ES-I3 (cell line): ENCODE results near the gene PRDM4.

ENCODE experiments used
- H3K36me3 ChIP-seq: 2 replicates; pipeline ENCODE4 v1.6.1; 2013; ENCODE audit warnings: mild to moderate bottlenecking, low read length, control low read depth, moderate library complexity; ENCODE audit not compliant: insufficient read depth
- H3K4me1 ChIP-seq: 2 replicates; pipeline ENCODE4 v1.6.1; 2013; ENCODE audit warnings: mild to moderate bottlenecking, control low read depth, low read length; ENCODE audit not compliant: insufficient read depth
- H3K9ac ChIP-seq: 2 replicates; pipeline ENCODE4 v1.6.1; 2013; ENCODE audit warnings: low read depth, mild to moderate bottlenecking, low read length, moderate library complexity
- H3K9me3 ChIP-seq: 2 replicates; pipeline ENCODE4 v1.6.1; 2013; ENCODE audit warnings: mild to moderate bottlenecking, low read length, moderate library complexity; ENCODE audit not compliant: control insufficient read depth, insufficient read depth

PRDM4 gene

DNA sequence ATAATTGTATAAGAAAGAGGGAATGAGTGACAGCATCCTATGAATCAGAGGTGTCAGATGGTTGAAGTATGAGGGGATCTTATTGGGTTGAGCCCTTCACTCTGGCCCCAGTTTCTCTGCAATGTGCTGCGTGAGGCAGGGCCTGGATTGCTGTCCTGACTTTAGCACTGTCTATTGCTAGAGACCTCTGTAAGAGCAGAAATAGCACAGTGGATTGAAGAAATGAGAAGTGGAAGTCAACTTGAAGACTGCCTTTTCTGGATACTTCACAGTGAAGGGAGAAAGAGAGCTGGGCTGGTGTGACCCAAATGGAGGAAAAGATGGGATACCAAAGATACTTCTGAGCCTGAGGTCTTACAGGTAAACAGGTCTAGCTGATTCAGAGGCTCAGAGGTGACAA is 19.4 kb upstream of the PRDM4 start:
- Histone ChIP-seq H3K4me1 (no peaks in the 10 kb centered on the region), H3K36me3 (no peaks in the 10 kb centered on the region), H3K9me3 (no peaks in the 10 kb centered on the region), H3K9ac (no peak overlapping the region)

- Histone ChIP-seq H3K4me1 (no peaks in the 10 kb centered on the region), H3K9ac (no peak overlapping the region), H3K9me3 (no peaks in the 10 kb centered on the region), H3K36me3 (no peaks in the 10 kb centered on the region)
These were observed 18.3 kb upstream of the PRDM4 start for GRCh38 chr12:107779077-107779831.

DNA sequence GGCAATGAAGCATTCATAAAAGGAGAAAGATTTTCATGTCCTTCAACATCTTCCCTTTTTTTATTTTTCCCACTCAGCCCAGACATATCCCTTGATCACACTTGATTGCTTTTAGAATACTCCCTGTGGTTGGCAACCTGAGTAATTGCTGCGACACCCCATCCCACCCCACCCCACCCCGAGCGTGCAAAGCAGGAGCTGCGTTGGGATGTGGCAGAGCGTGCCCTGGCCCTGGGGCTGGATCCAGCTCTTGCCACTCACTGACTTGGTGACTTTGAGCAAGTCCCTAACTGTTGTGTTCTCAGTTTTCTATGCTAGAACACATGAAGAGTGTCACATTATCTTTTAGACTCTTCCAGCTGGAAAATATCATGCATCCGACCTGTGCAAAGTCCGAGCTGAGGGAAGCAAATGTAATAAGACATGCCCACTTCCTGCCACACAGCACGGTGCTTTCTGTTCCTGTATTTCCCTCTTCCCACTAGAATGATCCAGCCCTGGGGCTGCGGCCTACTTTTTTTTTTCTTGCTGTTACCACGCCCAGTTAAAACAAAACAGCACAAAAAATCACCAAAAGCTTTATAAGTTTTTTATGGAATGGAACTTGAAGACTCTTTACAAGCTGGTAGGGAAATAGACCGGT is 17.6 kb upstream of the PRDM4 start:
- no peaks in the 10 kb centered on the region for H3K36me3 ChIP-seq
- H3K9ac ChIP-seq: no peak overlapping the region
- no peaks in the 10 kb centered on the region for H3K4me1 ChIP-seq
- no peaks in the 10 kb centered on the region for H3K9me3 ChIP-seq

DNA sequence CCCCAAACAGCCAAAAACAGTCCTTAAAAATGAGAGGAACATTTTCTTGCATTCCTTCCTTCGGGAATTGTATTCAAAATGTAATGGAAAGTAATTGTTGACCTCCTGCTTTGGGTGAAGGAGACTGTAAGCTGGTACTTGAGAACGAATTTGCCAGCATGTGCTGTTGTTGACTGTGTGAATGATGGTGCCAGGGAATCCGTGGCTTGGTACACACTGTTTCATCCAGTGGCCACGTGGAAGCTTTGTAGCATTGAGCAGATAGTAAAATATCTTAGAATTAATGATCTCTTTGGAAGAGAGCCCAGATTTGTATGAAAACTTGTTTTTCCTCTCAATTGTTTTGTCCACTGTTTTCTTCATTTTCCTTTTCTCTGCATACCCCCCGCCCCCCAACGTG is 15.2 kb upstream of the PRDM4 start:
- H3K4me1 ChIP-seq: no peaks in the 10 kb centered on the region
- H3K9ac ChIP-seq: no peak overlapping the region; the same call in 1 of the 2 replicates
- H3K36me3 ChIP-seq: no peaks in the 10 kb centered on the region
- no peaks in the 10 kb centered on the region for H3K9me3 ChIP-seq

GRCh38 chr12:107775093-107775721 is 14.3 kb upstream of the PRDM4 start:
- Histone ChIP-seq H3K36me3 (no peaks in the 10 kb centered on the region), H3K9ac (peak overlapping the region; percentile 53), H3K9me3 (no peaks in the 10 kb centered on the region), H3K4me1 (no peaks in the 10 kb centered on the region)

DNA sequence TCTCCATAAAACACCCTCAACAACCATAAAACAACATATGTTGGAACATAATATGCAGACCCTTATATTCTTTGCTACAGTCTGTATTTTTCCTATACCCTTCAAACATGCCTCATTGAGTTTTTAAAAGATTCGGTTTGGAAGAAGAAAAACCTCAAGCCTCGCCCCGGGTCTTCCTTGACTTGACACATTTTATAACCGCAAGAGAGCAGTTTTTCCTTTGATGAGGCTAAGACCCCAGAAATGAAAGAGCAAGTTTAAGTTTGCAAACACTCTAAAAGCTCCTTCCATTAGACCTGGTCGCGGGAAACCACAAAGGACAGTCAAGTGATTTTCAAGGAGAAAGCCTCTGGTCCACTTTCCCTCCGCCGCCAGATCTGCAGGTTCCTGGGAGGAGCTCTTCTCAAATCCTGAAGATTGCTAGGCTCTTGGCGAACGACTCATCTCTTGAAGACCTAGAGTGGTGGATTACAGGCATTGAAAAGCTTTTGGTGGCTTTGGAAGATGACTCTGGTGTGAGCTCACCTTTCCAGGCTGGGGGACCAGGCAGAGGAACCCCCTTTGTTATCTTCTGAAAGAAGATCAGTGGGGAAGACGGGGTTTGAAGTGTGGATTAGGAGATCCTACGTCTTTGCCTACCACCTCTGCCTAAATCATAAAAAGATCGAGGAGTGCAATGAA is 13.6 kb upstream of the PRDM4 start, which contains the start of gene ASCL4:
Gene ASCL4 (plus strand): TSS at position 356 of the 681 bp plus-strand sequence. CDS start 515 bp downstream, outside the sequence.
- no peaks in the 10 kb centered on the region for H3K4me1 ChIP-seq

GRCh38 chr12:107767466-107767865 is 6.5 kb upstream of the PRDM4 start:
- no peaks in the 10 kb centered on the region for H3K9me3 ChIP-seq
- no peaks in the 10 kb centered on the region for H3K36me3 ChIP-seq
- no peak overlapping the region for H3K9ac ChIP-seq
- no peaks in the 10 kb centered on the region for H3K4me1 ChIP-seq

More for the DNA sequence above, 13.6 kb upstream of the PRDM4 start, which contains the start of gene ASCL4:
- H3K9me3 ChIP-seq: no peaks in the 10 kb centered on the region
- H3K36me3 ChIP-seq: no peaks in the 10 kb centered on the region
- peak within 1 kb of the TSS; percentile 53 for H3K9ac ChIP-seq

GRCh38 chr12:107765316-107765715 is 4.4 kb upstream of the PRDM4 start:
- H3K9me3 ChIP-seq: no peaks in the 10 kb centered on the region
- no peaks in the 10 kb centered on the region for H3K36me3 ChIP-seq
- no peaks in the 10 kb centered on the region for H3K4me1 ChIP-seq
- H3K9ac ChIP-seq: no peak overlapping the region

GRCh38 chr12:107764626-107765025 is 3.7 kb upstream of the PRDM4 start:
- no peaks in the 10 kb centered on the region for H3K4me1 ChIP-seq
- H3K36me3 ChIP-seq: no peaks in the 10 kb centered on the region
- no peaks in the 10 kb centered on the region for H3K9me3 ChIP-seq
- no peak overlapping the region for H3K9ac ChIP-seq

GRCh38 chr12:107762874-107763273 is 1.9 kb upstream of the PRDM4 start:
- Histone ChIP-seq H3K9me3 (no peaks in the 10 kb centered on the region), H3K4me1 (peaks cover 5% of the 10 kb centered on the region; the same call in 1 of the 2 replicates), H3K36me3 (no peaks in the 10 kb centered on the region), H3K9ac (no peak overlapping the region)

DNA sequence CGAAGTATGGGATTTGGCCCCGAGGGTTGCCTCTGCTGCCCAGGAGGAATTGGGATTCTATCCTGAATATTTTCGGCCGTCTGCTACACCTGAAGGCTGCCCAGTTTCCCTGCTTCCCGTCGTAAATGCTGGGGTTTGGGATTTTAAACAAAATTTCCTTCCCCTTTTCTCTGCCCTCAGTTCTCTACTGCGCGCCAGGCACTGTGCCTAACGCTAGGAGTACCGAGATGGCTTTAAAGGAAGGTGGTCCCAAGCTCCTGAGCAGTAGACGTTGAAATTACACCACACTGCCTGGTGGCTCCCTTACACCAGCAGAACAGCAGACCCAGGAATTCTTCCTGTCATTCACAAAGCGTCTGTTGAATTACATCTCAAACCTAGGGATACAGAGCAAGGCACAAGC is 566 bp upstream of the PRDM4 start:
- Histone ChIP-seq H3K4me1 (peaks cover 5% of the 10 kb centered on the region; the same call in 1 of the 2 replicates), H3K9me3 (no peaks in the 10 kb centered on the region), H3K9ac (peak overlapping the region; percentile 56), H3K36me3 (peaks cover 3% of the 10 kb centered on the region; the same call in 1 of the 2 replicates)

- H3K9ac ChIP-seq: peak overlapping the region; percentile 56
- peaks cover 7% of the 10 kb centered on the region; the same call in 1 of the 2 replicates for H3K36me3 ChIP-seq
- H3K9me3 ChIP-seq: no peaks in the 10 kb centered on the region
- H3K4me1 ChIP-seq: peaks cover 5% of the 10 kb centered on the region; the same call in 1 of the 2 replicates
These were observed 629 bp downstream of the PRDM4 start for GRCh38 chr12:107760207-107760808.

GRCh38 chr12:107759410-107759809 is 1.5 kb downstream of the PRDM4 start:
- H3K36me3 ChIP-seq: peaks cover 12% of the 10 kb centered on the region
- peak overlapping the region; percentile 56 for H3K9ac ChIP-seq
- H3K4me1 ChIP-seq: peaks cover 5% of the 10 kb centered on the region; the same call in 1 of the 2 replicates
- no peaks in the 10 kb centered on the region for H3K9me3 ChIP-seq

DNA sequence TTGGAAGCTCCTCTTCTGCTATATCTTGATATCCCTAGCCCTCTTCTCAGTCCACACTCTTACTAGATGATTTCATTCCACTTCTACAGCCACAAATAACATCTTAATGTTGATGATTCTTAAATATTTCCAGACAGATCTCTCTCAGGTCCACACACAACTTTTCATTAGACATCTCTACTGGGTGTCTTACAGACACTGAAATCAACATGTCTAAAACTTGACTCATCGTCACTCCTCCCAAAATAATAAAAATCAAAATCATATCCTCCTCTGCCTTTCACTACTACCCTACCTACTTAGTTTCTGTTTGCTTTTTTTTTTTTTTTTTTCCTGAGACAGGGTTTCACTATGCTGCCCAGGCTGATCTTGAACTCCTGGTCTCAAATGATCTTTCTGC is 11.9 kb downstream of the PRDM4 start:
- no peak overlapping the region for H3K9ac ChIP-seq
- no peaks in the 10 kb centered on the region for H3K4me1 ChIP-seq
- no peaks in the 10 kb centered on the region for H3K9me3 ChIP-seq
- H3K36me3 ChIP-seq: peaks cover 19% of the 10 kb centered on the region
